H9 (cell line): ENCODE data around the gene S100A6. TPM values are rescaled to one million over a fixed set of nuclear protein-coding genes. Genes with fewer than 3 reads are reported as not detected.
"Not testable (repeated sequence)": the region's sequence is repeated elsewhere in the genome, so short reads cannot be mapped to it uniquely, and the experiment has no call there.

Source experiments
- DNase-seq: peaks from one replicate; pipeline ENCODE4 v3.0.0-alpha.2; 2017
- H2AFZ ChIP-seq: one replicate; pipeline ENCODE4 v1.6.1; 2013; ENCODE audit warnings: mild to moderate bottlenecking, low read length, control low read depth, moderate library complexity
- H2AK5ac ChIP-seq: 2 replicates; pipeline ENCODE4 v1.6.1; 2013; ENCODE audit warnings: low read length, control low read depth, mixed read lengths; ENCODE audit not compliant: insufficient read length
- H2BK120ac ChIP-seq: one replicate; pipeline ENCODE4 v1.6.1; 2013; ENCODE audit warnings: low read depth, mild to moderate bottlenecking, low read length, control low read depth, inconsistent platforms; ENCODE audit not compliant: poor library complexity, severe bottlenecking
- H2BK12ac ChIP-seq: 2 replicates; pipeline ENCODE4 v1.6.1; 2013; ENCODE audit warnings: low read length, control low read depth, mixed read lengths, low read depth; ENCODE audit not compliant: insufficient read length
- H2BK15ac ChIP-seq: 2 replicates; pipeline ENCODE4 v1.6.1; 2013; ENCODE audit warnings: low read depth, low read length, control low read depth
- H2BK20ac ChIP-seq: one replicate; pipeline ENCODE4 v1.6.1; 2013; ENCODE audit warnings: low read depth, mild to moderate bottlenecking, low read length, control low read depth, inconsistent platforms; ENCODE audit not compliant: poor library complexity, severe bottlenecking
- H2BK5ac ChIP-seq: 2 replicates; pipeline ENCODE4 v1.6.1; 2013; ENCODE audit warnings: low read length, control low read depth, mixed read lengths; ENCODE audit not compliant: insufficient read length
- H3K14ac ChIP-seq: 2 replicates; pipeline ENCODE4 v1.6.1; 2013; ENCODE audit warnings: low read length, control low read depth; ENCODE audit not compliant: insufficient read depth
- H3K18ac ChIP-seq: 2 replicates; pipeline ENCODE4 v1.6.1; 2013; ENCODE audit warnings: low read depth, mild to moderate bottlenecking, mixed read lengths, low read length, control low read depth; ENCODE audit not compliant: insufficient read length
- H3K23ac ChIP-seq: 2 replicates; pipeline ENCODE4 v1.6.1; 2013; ENCODE audit warnings: low read length, control low read depth, mixed read lengths, low read depth; ENCODE audit not compliant: insufficient read length
- H3K23me2 ChIP-seq: 2 replicates; pipeline ENCODE4 v1.6.1; 2013; ENCODE audit warnings: low read depth, mild to moderate bottlenecking, mixed read lengths, low read length, control low read depth; ENCODE audit not compliant: insufficient read length, poor library complexity, severe bottlenecking
- H3K27ac ChIP-seq: 2 replicates; pipeline ENCODE4 v1.5.1; 2013; ENCODE audit warnings: low read length, control low read depth, mixed read lengths, low read depth; ENCODE audit not compliant: insufficient read length
- H3K27me3 ChIP-seq: 2 replicates; pipeline ENCODE4 v1.6.1; 2013; ENCODE audit warnings: low read length, control low read depth, inconsistent platforms; ENCODE audit not compliant: insufficient read depth
- H3K4ac ChIP-seq: 2 replicates; pipeline ENCODE4 v1.6.1; 2013; ENCODE audit warnings: low read depth, mild to moderate bottlenecking, control low read depth, inconsistent platforms, low read length, moderate library complexity
- H3K4me1 ChIP-seq: 2 replicates; pipeline ENCODE4 v1.6.1; 2013; ENCODE audit warnings: low read length, control low read depth, inconsistent platforms; ENCODE audit not compliant: insufficient read depth
- H3K4me2 ChIP-seq: 2 replicates; pipeline ENCODE4 v1.6.1; 2013; ENCODE audit warnings: low read length, control low read depth, mixed read lengths; ENCODE audit not compliant: insufficient read length, insufficient read depth
- H3K56ac ChIP-seq: 2 replicates; pipeline ENCODE4 v1.6.1; 2013; ENCODE audit warnings: low read depth, mild to moderate bottlenecking, mixed read lengths, low read length, control low read depth; ENCODE audit not compliant: insufficient read length
- H3K79me1 ChIP-seq: 2 replicates; pipeline ENCODE4 v1.6.1; 2013; ENCODE audit warnings: low read depth, mild to moderate bottlenecking, moderate library complexity, low read length, control low read depth, inconsistent platforms; ENCODE audit not compliant: insufficient read depth, poor library complexity, severe bottlenecking
- H3K79me2 ChIP-seq: 2 replicates; pipeline ENCODE4 v1.6.1; 2013; ENCODE audit warnings: low read length, control low read depth, inconsistent platforms; ENCODE audit not compliant: insufficient read depth
- H3K9ac ChIP-seq: 2 replicates; pipeline ENCODE4 v1.6.1; 2013; ENCODE audit warnings: low read length, control low read depth, mixed read lengths; ENCODE audit not compliant: insufficient read length; ENCODE audit errors: extremely low read depth
- H3K9me3 ChIP-seq: one replicate; pipeline ENCODE4 v1.6.1; 2013; ENCODE audit warnings: low read depth, low read length, inconsistent platforms; ENCODE audit not compliant: control insufficient read depth
- H3T11ph ChIP-seq: one replicate; pipeline ENCODE4 v1.6.1; 2013; ENCODE audit warnings: mild to moderate bottlenecking, low read length, control low read depth, inconsistent platforms
- H4K20me1 ChIP-seq: one replicate; pipeline ENCODE4 v1.6.1; 2013; ENCODE audit not compliant: control insufficient read depth, insufficient read length, insufficient read depth
- H4K5ac ChIP-seq: 2 replicates; pipeline ENCODE4 v1.6.1; 2013; ENCODE audit warnings: low read depth, mild to moderate bottlenecking, mixed read lengths, low read length, control low read depth; ENCODE audit not compliant: insufficient read length
- H4K8ac ChIP-seq: replicated peaks from 2 replicates; pipeline ENCODE4 v1.6.1; 2013; ENCODE audit warnings: low read length, control low read depth, mixed read lengths, low read depth; ENCODE audit not compliant: insufficient read length
- H4K91ac ChIP-seq: 2 replicates; pipeline ENCODE4 v1.6.1; 2013; ENCODE audit warnings: low read depth, mild to moderate bottlenecking, moderate library complexity, mixed read lengths, low read length, control low read depth; ENCODE audit not compliant: insufficient read length
- H3K27ac Mint-ChIP-seq, 3 experiments: 2 replicates in 2 of 3; 3 replicates in 1 of 3; pipeline ENCODE4 v1.8.0; 2020 to 2021; ENCODE audit warnings: mixed read lengths in 3 of 3, mild to moderate bottlenecking in 1 of 3, moderate library complexity in 1 of 3
- H3K27me3 Mint-ChIP-seq: 2 replicates; pipeline ENCODE4 v1.8.0; 2021; ENCODE audit warnings: low read depth, mild to moderate bottlenecking, moderate library complexity, mixed read lengths
- H3K36me3 Mint-ChIP-seq, 3 experiments: 2 replicates in 2 of 3; 3 replicates in 1 of 3; pipeline ENCODE4 v1.8.0; 2020 to 2021; ENCODE audit warnings: low read depth in 3 of 3, mixed read lengths in 3 of 3; ENCODE audit not compliant: insufficient read depth in 1 of 3
- H3K4me1 Mint-ChIP-seq, 2 experiments: 2 replicates each; pipeline ENCODE4 v1.8.0; 2020; ENCODE audit warnings: mixed read lengths in 2 of 2
- H3K4me3 Mint-ChIP-seq, 2 experiments: 2 replicates in 1 of 2; 3 replicates in 1 of 2; pipeline ENCODE4 v1.8.0; 2020 to 2021; ENCODE audit warnings: mild to moderate bottlenecking in 2 of 2, mixed read lengths in 2 of 2, moderate library complexity in 1 of 2
- H3K9me3 Mint-ChIP-seq, 2 experiments: 2 replicates in 1 of 2; 3 replicates in 1 of 2; pipeline ENCODE4 v1.8.0; 2020; ENCODE audit warnings: mild to moderate bottlenecking in 2 of 2, mixed read lengths in 2 of 2, moderate library complexity in 1 of 2
- WGBS: extraction: QIAGEN DNeasy Blood & Tissue Kit; methylation state at CpG from one replicate; pipeline ENCODE4 v1.1.7; 2013; ENCODE audit warnings: missing lambda C conversion rate, low lambda C conversion rate, mixed read lengths; ENCODE audit not compliant: insufficient read length; ENCODE audit errors: extremely low coverage; 5-methylcytosine and 5-hydroxymethylcytosine counted together
- total RNA-seq: library from RNA; stranded (reverse); gene quantifications from 2 replicates; pipeline ENCODE4 v1.2.1, GENCODE V29; 2021
- TF ChIP-seq, protein P1 (sequence below): fragments of 200-600 bp; sonication (generic); conservative IDR thresholded peaks from 3 replicates; pipeline ENCODE4 v1.8.0; 2021; ENCODE audit warnings: antibody characterized with exemption, mild to moderate bottlenecking

S100A6 gene
- total RNA-seq, 1 experiment from 2014 or later: not detected

DNA sequence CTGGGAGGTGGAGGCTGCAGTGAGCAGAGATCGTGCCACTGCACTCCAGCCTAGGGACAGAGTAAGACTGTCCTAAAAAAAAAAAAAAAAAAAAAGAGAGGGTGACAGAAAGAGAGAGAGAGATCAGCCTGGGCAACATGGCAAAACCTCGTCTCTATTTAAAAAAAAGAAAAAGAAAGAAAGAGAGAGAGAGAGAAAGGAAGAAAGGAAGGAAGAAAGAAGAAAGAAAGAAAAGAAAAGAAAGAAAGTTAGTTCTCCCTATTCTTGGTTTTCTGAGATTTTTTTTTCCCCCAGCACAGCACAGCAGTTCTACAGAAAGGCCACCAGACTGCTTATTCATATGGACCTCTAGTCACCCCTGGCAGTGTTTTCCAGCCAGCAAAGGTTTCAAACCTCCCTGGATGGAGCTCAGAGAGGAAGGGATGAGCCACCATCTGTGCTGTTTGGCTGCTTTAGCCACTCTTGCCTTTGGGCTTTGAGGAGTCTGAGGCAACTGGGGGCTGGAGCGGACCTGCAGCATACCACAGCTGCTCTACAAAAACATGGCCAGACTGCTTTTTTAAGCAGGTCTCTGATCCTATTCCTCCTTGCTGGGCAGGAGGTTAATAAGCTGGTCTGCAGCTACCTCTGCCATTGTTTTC is 10.6 kb downstream of the S100A6 start:
- WGBS: no CpG with 5 or more reads among the region's 3 CpGs

DNA sequence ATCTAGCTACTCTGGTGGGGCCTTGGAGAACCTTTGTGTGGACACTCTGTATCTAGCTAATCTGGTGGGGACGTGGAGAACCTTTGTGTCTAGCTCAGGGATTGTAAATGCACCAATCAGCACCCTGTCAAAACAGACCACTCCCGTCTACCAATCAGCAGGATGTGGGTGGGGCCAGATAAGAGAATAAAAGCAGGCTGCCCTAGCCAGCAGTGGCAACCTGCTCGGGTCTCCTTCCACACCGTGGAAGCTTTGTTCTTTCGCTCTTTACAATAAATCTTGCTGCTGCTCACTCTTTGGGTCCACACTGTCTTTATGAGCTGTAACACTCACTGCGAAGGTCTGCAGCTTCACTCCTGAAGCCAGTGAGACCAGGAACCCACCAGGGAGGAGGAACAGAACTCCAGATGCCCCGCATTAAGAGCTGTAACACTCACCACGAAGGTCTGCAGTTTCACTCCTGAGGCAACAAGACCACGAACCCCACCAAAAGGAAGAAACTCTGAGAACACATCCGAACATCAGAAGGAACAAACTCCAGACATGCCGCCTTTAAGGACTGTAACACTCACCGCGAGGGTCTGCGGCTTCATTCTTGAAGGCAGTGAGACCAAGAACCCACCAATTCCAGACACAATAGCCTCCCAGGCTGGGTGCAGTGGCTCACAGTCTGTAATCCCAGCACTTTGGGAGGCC is 13.3 kb downstream of the S100A6 start:
- H3K18ac ChIP-seq, H3K79me2 ChIP-seq, H3K9ac ChIP-seq, H2AFZ ChIP-seq, H3K36me3 Mint-ChIP-seq, H2BK15ac ChIP-seq, H4K91ac ChIP-seq, H3K4me1 ChIP-seq, H3K56ac ChIP-seq, H2BK20ac ChIP-seq, DNase-seq, H3K4me2 ChIP-seq, H3K23ac ChIP-seq, H3K14ac ChIP-seq, H3K4ac ChIP-seq, H3K27ac ChIP-seq, H3K23me2 ChIP-seq, H3K27me3 ChIP-seq, H3K9me3 ChIP-seq, H3K4me3 Mint-ChIP-seq, H2BK120ac ChIP-seq, H3K9me3 Mint-ChIP-seq, H2BK12ac ChIP-seq, H2AK5ac ChIP-seq, H2BK5ac ChIP-seq, H4K5ac ChIP-seq, H4K20me1 ChIP-seq, H4K8ac ChIP-seq, H3T11ph ChIP-seq, H3K79me1 ChIP-seq: not testable (repeated sequence)
- WGBS: no CpG with 5 or more reads among the region's 14 CpGs
- peaks cover 39 to 46% of the 10 kb centered on the region in 2 experiments for H3K4me1 Mint-ChIP-seq
- H3K27me3 Mint-ChIP-seq: peaks cover 37% of the 10 kb centered on the region
- peak overlapping the region in 2 of 3 experiments; percentile 52 to 87; a peak in 2 of 7 replicates for H3K27ac Mint-ChIP-seq

More for the DNA sequence above, 10.6 kb downstream of the S100A6 start:
- Histone ChIP-seq H3K9ac (no peak overlapping the region), H3K4ac (no peak overlapping the region), H3K23me2 (no peaks in the 10 kb centered on the region), H4K8ac (no peak overlapping the region), H3K14ac (no peak overlapping the region), H4K5ac (no peak overlapping the region), H2BK12ac (no peak overlapping the region), H3K4me1 (peaks cover 10% of the 10 kb centered on the region; the same call in 1 of the 2 replicates), H3K79me1 (no peaks in the 10 kb centered on the region), H4K91ac (no peak overlapping the region), H3K27ac (no peak overlapping the region), H2BK5ac (no peak overlapping the region), H3K4me2 (no peak overlapping the region), H3K23ac (no peak overlapping the region), H3K18ac (no peak overlapping the region), H3K56ac (no peak overlapping the region), H2BK20ac (no peak overlapping the region), H2BK15ac (no peak overlapping the region), H3K79me2 (no peaks in the 10 kb centered on the region), H2AFZ (no peak overlapping the region), H3T11ph (no peak overlapping the region), H2AK5ac (no peak overlapping the region), H4K20me1 (no peaks in the 10 kb centered on the region), H2BK120ac (no peak overlapping the region), H3K9me3 (no peaks in the 10 kb centered on the region), H3K27me3 (no peaks in the 10 kb centered on the region)
- TF ChIP-seq, protein P1, sequence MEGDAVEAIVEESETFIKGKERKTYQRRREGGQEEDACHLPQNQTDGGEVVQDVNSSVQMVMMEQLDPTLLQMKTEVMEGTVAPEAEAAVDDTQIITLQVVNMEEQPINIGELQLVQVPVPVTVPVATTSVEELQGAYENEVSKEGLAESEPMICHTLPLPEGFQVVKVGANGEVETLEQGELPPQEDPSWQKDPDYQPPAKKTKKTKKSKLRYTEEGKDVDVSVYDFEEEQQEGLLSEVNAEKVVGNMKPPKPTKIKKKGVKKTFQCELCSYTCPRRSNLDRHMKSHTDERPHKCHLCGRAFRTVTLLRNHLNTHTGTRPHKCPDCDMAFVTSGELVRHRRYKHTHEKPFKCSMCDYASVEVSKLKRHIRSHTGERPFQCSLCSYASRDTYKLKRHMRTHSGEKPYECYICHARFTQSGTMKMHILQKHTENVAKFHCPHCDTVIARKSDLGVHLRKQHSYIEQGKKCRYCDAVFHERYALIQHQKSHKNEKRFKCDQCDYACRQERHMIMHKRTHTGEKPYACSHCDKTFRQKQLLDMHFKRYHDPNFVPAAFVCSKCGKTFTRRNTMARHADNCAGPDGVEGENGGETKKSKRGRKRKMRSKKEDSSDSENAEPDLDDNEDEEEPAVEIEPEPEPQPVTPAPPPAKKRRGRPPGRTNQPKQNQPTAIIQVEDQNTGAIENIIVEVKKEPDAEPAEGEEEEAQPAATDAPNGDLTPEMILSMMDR: no peak
- Mint-ChIP-seq H3K4me1 (peaks cover 35 to 36% of the 10 kb centered on the region in 2 experiments), H3K36me3 (0 out of 7 replicates have a peak, but pooled peaks cover 0 to 2% (median 0%) of the 10 kb centered on the region in 3 experiments), H3K27me3 (peaks cover 15% of the 10 kb centered on the region), H3K4me3 (no peak overlapping the region), H3K27ac (no peak overlapping the region), H3K9me3 (peaks cover 2 to 3% of the 10 kb centered on the region in 2 experiments; a peak in 3 of 5 replicates)
- DNase-seq: no peak
